ENCODE measurements around the gene SLC26A1. TPM values are rescaled to one million over a fixed set of nuclear protein-coding genes. Genes with fewer than 3 reads are reported as not detected.

Gene SLC26A1
- total RNA-seq, 1 experiment from 2014 or later, result 0.09 TPM

GRCh38 chr4:955931-956381 lies 37.2 kb downstream of the SLC26A1 start:
- H3K23me2 ChIP-seq (ENCODE audit: insufficient read length, low read depth, low read length, poor library complexity, severe bottlenecking), result no peaks in the 10 kb centered on the region
- H2BK15ac ChIP-seq (ENCODE audit: low read depth, low read length), result no peak overlapping the region
- H3K79me1 ChIP-seq (ENCODE audit: insufficient read depth, low read depth, low read length, poor library complexity, severe bottlenecking), result no peaks in the 10 kb centered on the region
- H3K9me3 Mint-ChIP-seq, result no peaks in the 10 kb centered on the region
- H2AK5ac ChIP-seq (ENCODE audit: insufficient read length, low read length), result no peak overlapping the region
- H2BK120ac ChIP-seq (ENCODE audit: low read depth, low read length, poor library complexity, severe bottlenecking), result no peak overlapping the region
- no peak for TF ChIP-seq CTCF (conservative IDR thresholded peaks at IDR 0.05)
- no peak overlapping the region for H3K4me3 Mint-ChIP-seq
- no peak overlapping the region for H4K91ac ChIP-seq (ENCODE audit: insufficient read length, low read depth, low read length)
- no peak overlapping the region for H2BK12ac ChIP-seq (ENCODE audit: insufficient read length, low read depth, low read length)
- no peak overlapping the region for H3K56ac ChIP-seq (ENCODE audit: insufficient read length, low read depth, low read length)
- no peak overlapping the region for H4K8ac ChIP-seq (replicated peaks; ENCODE audit: insufficient read length, low read depth, low read length)
- no peaks in the 10 kb centered on the region for H3K27me3 Mint-ChIP-seq (ENCODE audit: low read depth)
- no peak overlapping the region for H3K27ac ChIP-seq (ENCODE audit: insufficient read length, low read depth, low read length)
- no peak overlapping the region for H4K5ac ChIP-seq (ENCODE audit: insufficient read length, low read depth, low read length)
- no peak overlapping the region for H3K18ac ChIP-seq (ENCODE audit: insufficient read length, low read depth, low read length)
- peaks cover 2% of the 10 kb centered on the region in 2 experiments; a peak in 3 of 4 replicates for H3K4me1 Mint-ChIP-seq
- no peak overlapping the region for H3K4ac ChIP-seq (ENCODE audit: low read depth, low read length)
- WGBS (ENCODE audit: extremely low coverage, insufficient read length, low lambda C conversion rate), result no CpG with 5 or more reads among the region's 12 CpGs
- no peak overlapping the region; the same call in 1 of the 2 replicates for H3K14ac ChIP-seq (ENCODE audit: insufficient read depth, low read length)
- H3K79me2 ChIP-seq (ENCODE audit: insufficient read depth, low read length), result no peaks in the 10 kb centered on the region
- H3K27me3 ChIP-seq (ENCODE audit: insufficient read depth, low read length), result no peaks in the 10 kb centered on the region
- H3K27ac Mint-ChIP-seq, result no peak overlapping the region
- H3K36me3 Mint-ChIP-seq (ENCODE audit: insufficient read depth in 1 of 3, low read depth in 3 of 3), result peaks cover 0 to 5% (median 0%) of the 10 kb centered on the region in 3 experiments; a peak in 2 of 7 replicates
- H2AFZ ChIP-seq (ENCODE audit: low read length), result no peak overlapping the region
- no peaks in the 10 kb centered on the region for H3K9me3 ChIP-seq (ENCODE audit: control insufficient read depth, low read depth, low read length)
- H3T11ph ChIP-seq (ENCODE audit: low read length), result no peak overlapping the region
- no peaks in the 10 kb centered on the region for H4K20me1 ChIP-seq (ENCODE audit: control insufficient read depth, insufficient read depth, insufficient read length)
- no peak overlapping the region for H2BK20ac ChIP-seq (ENCODE audit: low read depth, low read length, poor library complexity, severe bottlenecking)
- no peak overlapping the region for H3K9ac ChIP-seq (ENCODE audit: extremely low read depth, insufficient read length, low read length)
- H3K4me1 ChIP-seq (ENCODE audit: insufficient read depth, low read length), result no peaks in the 10 kb centered on the region
- no peak overlapping the region for H3K23ac ChIP-seq (ENCODE audit: insufficient read length, low read depth, low read length)
- no peak overlapping the region for H2BK5ac ChIP-seq (ENCODE audit: insufficient read length, low read length)
- no peak for DNase-seq
- H3K4me2 ChIP-seq (ENCODE audit: insufficient read depth, insufficient read length, low read length), result no peak overlapping the region

Measured in H9 (cell line).